ENCODE measurements around the gene RPS10. TPM values are rescaled to one million over a fixed set of nuclear protein-coding genes. Genes with fewer than 3 reads are reported as not detected.
"Not testable (repeated sequence)": the region's sequence is repeated elsewhere in the genome, so short reads cannot be mapped to it uniquely, and the experiment has no call there.

RPS10 gene
- total RNA-seq, 1 donor from 2014 or later = 2,903 TPM

GRCh38 chr6:34416877-34417371 lies 8.9 kb downstream of the RPS10 start:
- H3K27me3 Mint-ChIP-seq = no peaks in the 10 kb centered on the region
- H3K4me1 Mint-ChIP-seq = peaks cover 9% of the 10 kb centered on the region

GRCh38 chr6:34414999-34415858 lies 10.6 kb downstream of the RPS10 start:
- H3K36me3 Mint-ChIP-seq (ENCODE audit: low read depth) = peaks cover 59% of the 10 kb centered on the region
- peaks cover 6% of the 10 kb centered on the region for H3K4me1 Mint-ChIP-seq
- intact Hi-C loops (cut with micrococcal nuclease) = loop anchor here (1.0 kb wide), 6 partner anchors 11 to 251 kb away; partner anchors contain the start of genes NUDT3, RPS10 and SMIM29
- no peak for TF ChIP-seq CTCF (IDR thresholded peaks at IDR 0.05)
- no peak for DNase-seq
- H3K4me3 Mint-ChIP-seq = no peak overlapping the region
- CTCF ChIA-PET = interaction anchor here (0.6 to 9.9 kb wide), 29 partner anchors 9 to 704 kb away, joined by 3 to 168 read pairs (median 4); partner anchors contain the start of genes HMGA1, NUDT3, RPS10 and SMIM29
- H3K27me3 Mint-ChIP-seq = no peaks in the 10 kb centered on the region
- POLR2A ChIA-PET = interaction anchor here (0.6 to 3.4 kb wide), 17 partner anchors 10 to 1364 kb away, joined by 3 to 68 read pairs (median 5); partner anchors contain the start of genes HMGA1, NUDT3, RPS10 and SMIM29
- H3K27ac Mint-ChIP-seq = no peak overlapping the region
- ATAC-seq (ENCODE audit: low read depth) = peak; percentile 83
- H3K9me3 Mint-ChIP-seq = no peaks in the 10 kb centered on the region

More at GRCh38 chr6:34416877-34417371, 8.9 kb downstream of the RPS10 start:
- Mint-ChIP-seq H3K27ac (no peak overlapping the region), H3K36me3 (ENCODE audit: low read depth) (peaks cover 71% of the 10 kb centered on the region), H3K4me3 (no peak overlapping the region), H3K9me3 (no peaks in the 10 kb centered on the region)
- intact Hi-C loops (cut with micrococcal nuclease) = no loop called here
- no peak for TF ChIP-seq CTCF (IDR thresholded peaks at IDR 0.05)
- DNase-seq = no peak
- ATAC-seq (ENCODE audit: low read depth) = no peak
- ChIA-PET CTCF (interaction anchor here (3.2 to 9.9 kb wide), 4 partner anchors 168 to 254 kb away, joined by 18 to 168 read pairs (median 53); partner anchors contain the start of gene SMIM29), POLR2A (interaction anchor here (1.0 to 3.4 kb wide), 5 partner anchors 9 to 239 kb away, joined by 5 to 68 read pairs (median 10); partner anchors contain the start of genes RPS10 and SMIM29)

GRCh38 chr6:34412643-34413214 lies 13.1 kb downstream of the RPS10 start:
- no peak for ATAC-seq (ENCODE audit: low read depth)

GRCh38 chr6:34412016-34412415 lies 13.9 kb downstream of the RPS10 start:
- DNase-seq (no peak), ATAC-seq (ENCODE audit: low read depth) (no peak)
- Mint-ChIP-seq H3K4me3 (no peak overlapping the region), H3K4me1 (peaks cover 6% of the 10 kb centered on the region), H3K9me3 (no peaks in the 10 kb centered on the region), H3K27me3 (no peaks in the 10 kb centered on the region), H3K36me3 (ENCODE audit: low read depth) (peaks cover 31% of the 10 kb centered on the region), H3K27ac (no peak overlapping the region)
- CTCF ChIA-PET = interaction anchor here (5.2 to 9.9 kb wide), 2 partner anchors 163 to 216 kb away, joined by 77 to 168 read pairs; partner anchors contain the start of gene SMIM29
- intact Hi-C loops (cut with micrococcal nuclease) = no loop called here
- TF ChIP-seq CTCF (IDR thresholded peaks at IDR 0.05) = no peak
- POLR2A ChIA-PET = no interaction called here

More at GRCh38 chr6:34412643-34413214, 13.1 kb downstream of the RPS10 start:
- Mint-ChIP-seq H3K9me3 (no peaks in the 10 kb centered on the region), H3K27me3 (no peaks in the 10 kb centered on the region), H3K27ac (no peak overlapping the region), H3K4me3 (no peak overlapping the region), H3K36me3 (ENCODE audit: low read depth) (peaks cover 38% of the 10 kb centered on the region), H3K4me1 (peaks cover 6% of the 10 kb centered on the region)
- ChIA-PET CTCF (interaction anchor here (5.2 to 9.9 kb wide), 2 partner anchors 164 to 217 kb away, joined by 77 to 168 read pairs; partner anchors contain the start of gene SMIM29), POLR2A (no interaction called here)
- intact Hi-C loops (cut with micrococcal nuclease) = no loop called here
- no peak for TF ChIP-seq CTCF (IDR thresholded peaks at IDR 0.05)
- DNase-seq = no peak

- intact Hi-C loops (cut with micrococcal nuclease); DNase-seq; ATAC-seq (ENCODE audit: low read depth); H3K9me3 Mint-ChIP-seq; POLR2A ChIA-PET; CTCF ChIA-PET; H3K27me3 Mint-ChIP-seq; H3K36me3 Mint-ChIP-seq (ENCODE audit: low read depth); H3K27ac Mint-ChIP-seq; H3K4me3 Mint-ChIP-seq; H3K4me1 Mint-ChIP-seq: not testable (repeated sequence)
Observed at GRCh38 chr6:34407915-34408314, 18.0 kb downstream of the RPS10 start.

Data from activated B cell treated with CpG ODN at 0.5 μM for 24 hours (primary cell).